Sigmoid colon (tissue), 4 donors: ENCODE measurements around the gene EFNA5.

Experiments used
- EP300 ChIP-seq, 4 donors: sonication (generic); formaldehyde crosslinking; IDR thresholded peaks; one replicate each; pipeline ENCODE4 v1.6.1; 2017; ENCODE audit warnings: antibody characterized with exemption in 4 of 4
- POLR2A ChIP-seq, 2 donors: fragments of 450-650 bp; IDR thresholded peaks; one replicate each; pipeline ENCODE4 v1.6.1; 2016; ENCODE audit warnings: antibody characterized with exemption in 2 of 2, mild to moderate bottlenecking in 2 of 2, moderate library complexity in 2 of 2
- POLR2AphosphoS5 ChIP-seq, 4 donors: sonication (generic); formaldehyde crosslinking; IDR thresholded peaks; one replicate each; pipeline ENCODE4 v1.6.1; 2017; ENCODE audit warnings: antibody characterized with exemption in 4 of 4
- TF ChIP-seq, protein P1 (sequence below), 4 experiments: fragments of 450-650 bp in 3 of 4; fragments of 200-600 bp in 1 of 4; IDR thresholded peaks; one replicate each; pipeline ENCODE4 v1.5.1; 2016 to 2019; ENCODE audit warnings: antibody characterized with exemption in 4 of 4, mild to moderate bottlenecking in 3 of 4, moderate library complexity in 2 of 4

DNA sequence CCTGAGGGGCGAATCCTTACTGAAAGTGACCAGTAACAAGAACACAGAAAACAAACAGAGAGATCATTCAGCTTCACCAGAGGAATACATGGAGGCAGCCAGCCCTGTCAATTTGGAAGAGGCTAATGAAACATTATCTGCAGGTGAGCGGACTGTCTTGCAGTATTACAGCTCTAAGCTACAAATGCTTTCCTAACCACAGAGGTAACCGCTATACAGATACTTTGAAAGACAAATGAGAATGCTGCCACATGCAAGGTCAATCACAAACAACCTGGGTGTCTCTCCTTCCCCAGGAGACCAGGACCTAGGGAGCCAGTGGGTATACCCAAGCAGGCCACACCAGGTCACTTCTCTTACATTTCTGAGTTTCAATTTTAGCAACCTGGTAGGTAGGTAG lies 30.2 kb downstream of the EFNA5 start:
- TF ChIP-seq, protein P1, sequence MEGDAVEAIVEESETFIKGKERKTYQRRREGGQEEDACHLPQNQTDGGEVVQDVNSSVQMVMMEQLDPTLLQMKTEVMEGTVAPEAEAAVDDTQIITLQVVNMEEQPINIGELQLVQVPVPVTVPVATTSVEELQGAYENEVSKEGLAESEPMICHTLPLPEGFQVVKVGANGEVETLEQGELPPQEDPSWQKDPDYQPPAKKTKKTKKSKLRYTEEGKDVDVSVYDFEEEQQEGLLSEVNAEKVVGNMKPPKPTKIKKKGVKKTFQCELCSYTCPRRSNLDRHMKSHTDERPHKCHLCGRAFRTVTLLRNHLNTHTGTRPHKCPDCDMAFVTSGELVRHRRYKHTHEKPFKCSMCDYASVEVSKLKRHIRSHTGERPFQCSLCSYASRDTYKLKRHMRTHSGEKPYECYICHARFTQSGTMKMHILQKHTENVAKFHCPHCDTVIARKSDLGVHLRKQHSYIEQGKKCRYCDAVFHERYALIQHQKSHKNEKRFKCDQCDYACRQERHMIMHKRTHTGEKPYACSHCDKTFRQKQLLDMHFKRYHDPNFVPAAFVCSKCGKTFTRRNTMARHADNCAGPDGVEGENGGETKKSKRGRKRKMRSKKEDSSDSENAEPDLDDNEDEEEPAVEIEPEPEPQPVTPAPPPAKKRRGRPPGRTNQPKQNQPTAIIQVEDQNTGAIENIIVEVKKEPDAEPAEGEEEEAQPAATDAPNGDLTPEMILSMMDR (IDR thresholded peaks at IDR 0.05), result no peak
- TF ChIP-seq POLR2A (IDR thresholded peaks at IDR 0.05), result no peak
- TF ChIP-seq POLR2AphosphoS5 (IDR thresholded peaks at IDR 0.05), result no peak
- TF ChIP-seq EP300 (IDR thresholded peaks at IDR 0.05), result no peak
